PC-9 (cell line): Measurements from ENCODE around the gene CSE1L. TPM values are rescaled to one million over a fixed set of nuclear protein-coding genes. Genes with fewer than 3 reads are reported as not detected.

ENCODE experiments used
- BruUV-seq: library from RNA; stranded (reverse); fragments of 400-500 nt; replicated peaks from 2 replicates; lab custom pipeline; 2021; lab: Mats Ljungman, UMichigan
- CTCF ChIA-PET: fragments of 300-600 bp; sonication (Branson Sonifier 250); formaldehyde crosslinking; loops from one replicate; lab custom pipeline; 2022; ENCODE audit warnings: antibody characterized with exemption; lab: Charles Lee
- POLR2A ChIA-PET: fragments of 300-600 bp; sonication (Branson Sonifier 250); formaldehyde crosslinking; loops from one replicate; lab custom pipeline; 2022; ENCODE audit warnings: antibody characterized with exemption; ENCODE audit not compliant: unreplicated experiment; lab: Charles Lee
- DNase-seq, 2 experiments: peaks; one replicate each; pipeline versions ENCODE4 v3.0.0 to v3.0.0-alpha.2; 2015 to 2022; ENCODE audit warnings: mixed read lengths in 1 of 2
- H2AFZ ChIP-seq: fragments of 200-600 bp; sonication (generic); 2 replicates; pipeline ENCODE4 v1.8.1; 2017; ENCODE audit warnings: antibody characterized with exemption
- H3F3A ChIP-seq: fragments of 200-600 bp; sonication (generic); 2 replicates; pipeline ENCODE4 v1.8.1; 2017; ENCODE audit warnings: antibody characterized with exemption, mild to moderate bottlenecking, low read depth; ENCODE audit not compliant: insufficient read depth
- H3K27ac ChIP-seq: fragments of 200-600 bp; sonication (generic); 2 replicates; pipeline ENCODE4 v1.6.1; 2016; ENCODE audit warnings: mixed run types
- H3K27me3 ChIP-seq: fragments of 200-600 bp; sonication (generic); 2 replicates; pipeline ENCODE4 v1.6.1; 2016; ENCODE audit warnings: low read depth, mixed run types; ENCODE audit not compliant: insufficient read depth
- H3K36me3 ChIP-seq: fragments of 200-600 bp; sonication (generic); 2 replicates; pipeline ENCODE4 v1.6.1; 2016; ENCODE audit warnings: low read depth, mixed run types
- H3K4me1 ChIP-seq: fragments of 200-600 bp; sonication (generic); replicated peaks from 2 replicates; pipeline ENCODE4 v1.6.1; 2016; ENCODE audit warnings: mixed run types; ENCODE audit not compliant: insufficient read depth
- H3K4me2 ChIP-seq: fragments of 200-600 bp; sonication (generic); 2 replicates; pipeline ENCODE4 v1.6.1; 2017; ENCODE audit warnings: mixed run types
- H3K4me3 ChIP-seq: fragments of 200-600 bp; sonication (generic); 2 replicates; pipeline ENCODE4 v1.6.1; 2016; ENCODE audit warnings: mixed run types
- H3K79me2 ChIP-seq: fragments of 200-600 bp; sonication (generic); 2 replicates; pipeline ENCODE4 v1.6.1; 2017; ENCODE audit warnings: low read depth, mixed run types
- H3K9me2 ChIP-seq: fragments of 200-600 bp; sonication (generic); 2 replicates; pipeline ENCODE4 v1.8.1; 2017; ENCODE audit warnings: mild to moderate bottlenecking; ENCODE audit not compliant: insufficient read depth
- H3K9me3 ChIP-seq: fragments of 200-600 bp; sonication (generic); 2 replicates; pipeline ENCODE4 v1.8.1; 2016; ENCODE audit warnings: low read depth; ENCODE audit not compliant: insufficient read depth
- H4K20me1 ChIP-seq: fragments of 200-600 bp; sonication (generic); 2 replicates; pipeline ENCODE4 v1.8.1; 2017; ENCODE audit not compliant: insufficient read depth
- CTCF ChIP-seq: fragments of 200-600 bp; sonication (generic); conservative IDR thresholded peaks from 2 replicates; pipeline ENCODE4 v1.6.1; 2017; ENCODE audit warnings: mixed run types, antibody characterized with exemption, mild to moderate bottlenecking, moderate library complexity
- EZH2 ChIP-seq: fragments of 200-600 bp; sonication (generic); IDR thresholded peaks from 2 replicates; pipeline ENCODE4 v1.8.0; 2017; ENCODE audit warnings: antibody characterized with exemption, low read depth
- intact Hi-C: fragments of 100-400 bp; cut with micrococcal nuclease; formaldehyde crosslinking; loops from one replicate; pipeline ENCODE4 v1.10.0; 2022; ENCODE audit not compliant: unreplicated experiment
- total RNA-seq: library from RNA; stranded (reverse); gene quantifications from 2 replicates; pipeline ENCODE4 v1.2.3, GENCODE V29; 2021

CSE1L gene
- total RNA-seq, 1 experiment from 2014 or later, result 132 TPM

GRCh38 chr20:49110767-49111694, 64.9 kb downstream of the CSE1L start:
- peaks cover 39% of the 10 kb centered on the region; the same call in 1 of the 2 replicates for H3F3A ChIP-seq
- CTCF ChIA-PET, result no interaction called here
- H3K27ac ChIP-seq, result no peak overlapping the region
- no peak overlapping the region for H2AFZ ChIP-seq
- peak in 1 of 2 experiments; percentile 30 for DNase-seq
- BruUV-seq, result no TSS peak
- H3K27me3 ChIP-seq, result no peaks in the 10 kb centered on the region
- H3K4me2 ChIP-seq, result no peak overlapping the region
- H3K4me1 ChIP-seq, result no peaks in the 10 kb centered on the region
- intact Hi-C loops, result no loop called here
- H3K79me2 ChIP-seq, result no peaks in the 10 kb centered on the region
- TF ChIP-seq EZH2, result no peak
- POLR2A ChIA-PET, result no interaction called here
- H3K36me3 ChIP-seq, result peaks cover 16% of the 10 kb centered on the region
- no peaks in the 10 kb centered on the region for H4K20me1 ChIP-seq
- no peaks in the 10 kb centered on the region for H3K9me3 ChIP-seq
- no peak overlapping the region for H3K4me3 ChIP-seq
- no peaks in the 10 kb centered on the region for H3K9me2 ChIP-seq

- H3K27me3 ChIP-seq, result no peaks in the 10 kb centered on the region
- no peak overlapping the region for H3K27ac ChIP-seq
- 0 out of 2 replicates have a peak, but pooled peaks cover 4% of the 10 kb centered on the region for H4K20me1 ChIP-seq
- ChIA-PET CTCF (no interaction called here), POLR2A (no interaction called here)
- peak in 1 of 2 experiments; percentile 10 for DNase-seq
- H3K4me3 ChIP-seq, result no peak overlapping the region
- no peaks in the 10 kb centered on the region for H3K9me3 ChIP-seq
- peaks cover 17% of the 10 kb centered on the region for H3K36me3 ChIP-seq
- BruUV-seq, result no TSS peak
- TF ChIP-seq CTCF (no peak), EZH2 (no peak)
- H2AFZ ChIP-seq, result no peak overlapping the region
- intact Hi-C loops, result no loop called here
- no peaks in the 10 kb centered on the region for H3K9me2 ChIP-seq
- no peaks in the 10 kb centered on the region for H3K79me2 ChIP-seq
- H3K4me1 ChIP-seq, result no peaks in the 10 kb centered on the region
- H3F3A ChIP-seq, result peaks cover 23% of the 10 kb centered on the region; the same call in 1 of the 2 replicates
- H3K4me2 ChIP-seq, result no peak overlapping the region
Measured at GRCh38 chr20:49112596-49113274, 66.6 kb downstream of the CSE1L start.

GRCh38 chr20:49115564-49115963, 69.5 kb downstream of the CSE1L start:
- TF ChIP-seq EZH2 (no peak), CTCF (no peak)
- BruUV-seq, result no TSS peak
- no peak overlapping the region for H2AFZ ChIP-seq
- intact Hi-C loops, result no loop called here
- H3K36me3 ChIP-seq, result peaks cover 37% of the 10 kb centered on the region
- no peaks in the 10 kb centered on the region for H3K79me2 ChIP-seq
- no peak overlapping the region for H3K27ac ChIP-seq
- H3K27me3 ChIP-seq, result no peaks in the 10 kb centered on the region
- H4K20me1 ChIP-seq, result 0 out of 2 replicates have a peak, but pooled peaks cover 4% of the 10 kb centered on the region
- no peak overlapping the region for H3K4me3 ChIP-seq
- H3K9me3 ChIP-seq, result no peaks in the 10 kb centered on the region
- no peak overlapping the region for H3K4me2 ChIP-seq
- H3F3A ChIP-seq, result peaks cover 9% of the 10 kb centered on the region; the same call in 1 of the 2 replicates
- DNase-seq, result peak in 1 of 2 experiments; percentile 11
- ChIA-PET POLR2A (interaction anchor here (0.5 kb wide), 1 partner anchor 92 kb away, joined by 4 read pairs; no protein-coding TSS in a partner anchor), CTCF (no interaction called here)
- no peaks in the 10 kb centered on the region for H3K4me1 ChIP-seq
- no peaks in the 10 kb centered on the region for H3K9me2 ChIP-seq
